HepG2 (cell line): ENCODE results near the gene ZBTB20.

ENCODE experiments used
- FOXM1 ChIP-seq: sonication (generic); formaldehyde crosslinking; IDR thresholded peaks from 2 replicates; pipeline ENCODE4 v1.5.0; 2020; ENCODE audit warnings: missing genetic modification reagents
- ZNF547 ChIP-seq: sonication (generic); formaldehyde crosslinking; IDR thresholded peaks from 2 replicates; pipeline ENCODE4 v1.5.1; 2020; ENCODE audit warnings: mild to moderate bottlenecking, missing genetic modification reagents

GRCh38 chr3:114545193-114545592, 601.9 kb downstream of the ZBTB20 start:
- no peak for TF ChIP-seq ZNF547 (CRISPR knock-in tag)
- TF ChIP-seq FOXM1 (CRISPR knock-in tag) = no peak
